Islet of Langerhans (tissue), 1 donor: ENCODE results near the gene CASKIN1.

Experiments used
- FAIRE-seq: peaks from one replicate; lab custom pipeline; 2011; peaks lifted over from hg19 to GRCh38; lab: Jason Lieb, UNC

Gene CASKIN1

DNA sequence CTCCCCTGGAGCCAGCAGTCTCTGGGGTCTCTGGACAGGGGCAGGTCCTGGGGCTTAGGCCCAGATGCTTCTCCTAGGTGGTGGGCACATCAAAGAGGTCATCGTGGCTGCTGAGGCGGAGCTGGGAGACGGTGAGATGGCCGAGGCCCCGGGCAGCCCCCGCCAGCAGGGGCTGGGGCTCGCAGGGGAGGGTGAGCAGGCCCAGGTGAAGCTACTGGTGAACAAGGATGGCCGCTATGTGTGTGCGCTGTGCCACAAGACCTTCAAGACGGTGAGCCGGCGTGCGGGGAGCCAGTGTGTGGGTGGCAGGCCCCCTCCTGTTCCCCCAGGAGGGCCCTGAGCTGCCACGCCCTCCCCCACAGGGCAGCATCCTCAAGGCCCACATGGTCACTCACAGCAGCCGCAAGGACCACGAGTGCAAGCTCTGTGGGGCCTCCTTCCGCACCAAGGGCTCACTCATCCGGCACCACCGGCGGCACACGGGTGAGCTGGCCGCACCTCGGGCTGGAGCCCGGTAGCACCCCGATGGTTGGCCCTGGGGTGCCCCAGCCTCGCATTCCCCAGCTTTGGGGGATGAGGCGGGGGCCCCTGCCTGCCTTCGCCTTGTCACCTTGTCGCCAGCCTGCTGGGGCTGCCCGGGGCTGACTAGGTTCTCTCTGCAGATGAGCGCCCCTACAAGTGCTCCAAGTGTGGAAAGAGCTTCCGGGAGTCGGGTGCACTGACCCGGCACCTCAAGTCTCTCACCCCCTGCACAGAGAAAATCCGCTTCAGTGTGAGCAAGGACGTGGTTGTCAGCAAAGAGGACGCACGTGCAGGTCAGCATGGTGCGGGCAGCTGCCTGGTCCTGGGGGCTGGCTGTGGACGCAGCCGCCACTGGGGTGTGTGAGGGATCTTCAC, 35.9 kb upstream of the CASKIN1 start:
- FAIRE-seq = no peak

DNA sequence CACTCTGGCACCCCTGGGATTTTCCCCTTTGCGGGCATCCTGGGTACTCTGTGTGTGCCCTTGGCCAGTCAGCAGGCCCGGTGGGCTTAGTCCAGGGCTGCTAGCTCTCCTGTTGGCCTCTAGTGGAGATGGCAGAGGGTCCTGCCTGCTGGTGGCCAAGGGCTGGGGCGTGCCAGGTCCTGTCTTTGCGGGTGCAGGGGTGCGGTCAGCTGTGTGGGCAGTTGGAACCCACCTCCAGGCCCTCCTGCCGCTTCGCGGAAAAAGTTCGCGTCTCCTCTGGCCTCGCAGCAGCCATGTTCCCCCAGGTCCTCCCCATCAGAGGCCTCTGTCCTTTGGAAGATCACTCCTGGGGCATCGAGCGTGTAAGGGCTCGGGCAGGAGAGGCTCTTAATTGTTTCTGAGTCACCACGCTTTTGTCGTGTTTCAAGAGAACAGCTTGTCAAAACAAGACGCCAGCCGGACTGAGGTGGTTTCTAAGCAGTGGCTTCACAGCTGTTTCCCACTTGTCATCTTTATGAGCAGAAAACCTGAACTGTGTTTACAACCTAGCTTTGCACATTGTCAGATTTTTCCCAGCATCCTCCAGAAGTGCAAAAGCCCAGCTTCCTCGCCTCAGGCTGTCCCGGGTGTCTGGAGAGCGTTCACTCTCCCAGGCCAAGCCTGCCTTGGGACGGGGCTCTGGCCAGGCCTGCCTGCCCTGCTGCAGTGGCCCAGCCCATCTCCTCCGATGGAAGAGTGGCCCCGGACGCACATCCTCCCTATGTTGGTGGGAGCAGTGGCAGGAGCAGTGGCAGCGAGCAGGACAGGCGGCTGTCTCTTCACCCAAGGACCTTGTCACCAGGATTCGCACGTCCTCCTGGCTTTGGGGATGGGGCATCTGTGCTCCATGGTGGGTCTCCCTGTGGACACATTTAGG, 34.9 kb upstream of the CASKIN1 start:
- peak; percentile 88 for FAIRE-seq

DNA sequence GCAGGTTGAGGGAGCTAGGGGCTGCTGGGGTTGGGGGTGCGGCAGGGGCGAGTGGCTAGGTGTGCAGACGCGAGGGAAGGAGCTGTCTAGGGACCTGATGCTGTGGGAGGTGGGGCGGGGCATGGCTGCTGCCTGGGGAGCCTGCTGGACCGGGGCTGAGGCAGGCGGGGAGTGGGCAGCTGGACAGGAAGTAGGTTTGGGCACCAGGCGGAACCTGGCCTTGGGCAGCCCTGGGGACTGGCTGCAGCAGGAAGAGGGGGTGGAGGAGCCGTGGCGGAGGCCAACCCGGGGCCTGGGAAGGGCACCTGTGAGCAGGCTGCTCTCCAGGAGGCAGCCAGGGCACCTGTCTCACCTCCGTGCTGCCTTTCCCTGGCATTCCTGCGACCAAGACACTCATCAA, 34.0 kb upstream of the CASKIN1 start:
- no peak for FAIRE-seq

DNA sequence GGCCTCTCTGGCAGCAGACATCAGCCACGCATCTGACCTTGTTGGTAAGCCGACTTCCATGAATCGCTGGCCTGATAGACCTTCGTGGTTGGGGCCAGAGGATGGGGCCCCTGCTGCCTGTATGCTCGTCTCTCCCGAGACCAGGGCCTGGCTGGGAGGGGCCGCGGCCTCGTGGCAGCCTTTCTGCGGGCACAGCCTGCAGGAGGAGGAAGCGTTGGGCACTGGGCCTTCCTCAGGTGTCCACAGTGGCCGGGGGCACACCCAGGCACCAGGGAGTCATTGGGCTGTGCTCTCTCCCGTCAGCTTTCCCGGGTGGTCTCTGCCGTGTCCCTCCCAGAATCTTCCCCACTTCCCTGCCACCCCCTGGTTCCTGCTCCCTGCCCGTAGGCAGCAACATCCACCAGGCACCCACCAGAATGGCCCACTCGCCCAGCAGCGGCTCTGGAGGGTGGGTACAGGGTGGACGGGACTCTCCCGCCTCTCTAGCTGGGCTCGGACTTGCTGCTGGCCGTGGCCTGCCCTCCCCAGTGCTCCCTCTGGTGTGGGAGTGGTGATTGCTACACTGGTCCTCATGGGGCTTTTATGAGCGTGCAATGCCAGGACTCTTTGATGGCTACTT, 33.3 kb upstream of the CASKIN1 start:
- no peak for FAIRE-seq

DNA sequence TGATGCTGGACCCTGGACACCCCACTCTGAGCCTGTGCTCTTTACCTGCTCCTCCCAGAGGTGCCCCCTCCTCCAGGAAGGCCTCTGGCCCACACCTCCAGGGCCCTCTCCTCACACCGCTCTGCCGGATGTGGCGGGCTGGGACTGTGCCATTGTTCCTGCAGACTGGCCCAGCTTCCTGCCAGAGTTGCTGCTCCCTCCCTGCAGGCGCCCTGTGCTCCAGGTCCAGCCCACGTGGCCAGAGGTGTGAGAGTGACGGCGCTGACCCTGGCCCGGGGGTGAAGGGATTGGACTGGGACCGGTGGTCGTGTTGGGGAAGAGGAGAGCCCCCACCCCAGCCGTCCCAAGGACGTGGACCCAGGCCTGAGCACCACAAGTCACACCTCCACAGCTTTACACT, 32.7 kb upstream of the CASKIN1 start:
- FAIRE-seq = no peak

DNA sequence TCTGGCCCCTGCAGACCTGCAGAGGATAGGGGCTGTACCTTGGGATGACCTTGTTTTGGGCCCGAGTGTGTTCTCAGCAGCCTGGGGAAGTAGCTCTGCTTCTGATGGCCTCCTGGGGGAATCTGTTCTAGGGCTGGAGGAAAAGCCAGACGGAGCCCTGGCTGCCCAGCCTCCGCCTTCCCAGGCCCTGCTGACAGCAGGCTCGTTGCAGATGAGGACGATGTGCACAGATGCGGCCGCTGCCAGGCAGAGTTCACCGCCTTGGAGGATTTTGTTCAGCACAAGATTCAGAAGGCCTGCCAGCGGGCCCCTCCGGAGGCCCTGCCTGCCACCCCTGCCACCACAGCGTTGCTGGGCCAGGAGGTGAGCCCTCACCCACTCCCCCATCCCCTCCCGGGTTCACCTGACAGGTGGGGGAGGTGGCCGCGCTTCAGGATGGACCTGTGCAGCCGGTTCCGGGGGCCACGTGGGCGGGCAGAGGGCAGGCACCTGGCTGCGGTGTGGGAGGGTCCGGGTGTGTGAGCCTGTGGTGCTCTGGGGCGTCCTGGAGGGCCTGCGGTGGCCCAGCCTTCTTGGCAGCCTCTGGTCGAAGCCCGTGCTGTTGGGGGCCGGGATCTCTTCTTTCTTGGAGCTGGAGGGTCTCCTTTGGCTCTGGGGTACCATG, 31.9 kb upstream of the CASKIN1 start:
- no peak for FAIRE-seq

DNA sequence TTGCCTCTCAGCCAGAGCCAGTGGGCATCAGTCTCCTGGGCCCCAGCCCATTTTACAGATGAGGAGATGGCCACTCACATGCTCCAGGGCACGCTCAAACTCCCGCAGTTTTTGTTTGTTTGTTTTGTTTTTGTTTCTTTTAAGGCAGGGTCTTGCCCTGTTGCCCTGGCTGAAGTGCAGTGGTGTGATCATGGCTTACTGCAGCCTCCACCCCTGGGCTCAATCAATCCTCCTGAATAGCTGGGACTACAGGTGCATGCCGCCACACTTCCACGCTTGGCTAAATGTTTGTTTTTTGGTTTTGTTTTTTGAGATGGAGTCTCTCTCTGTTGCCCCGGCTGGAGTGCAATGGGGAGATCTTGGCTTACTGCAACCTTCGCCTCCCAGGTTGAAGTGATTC, 30.5 kb upstream of the CASKIN1 start:
- FAIRE-seq = no peak

DNA sequence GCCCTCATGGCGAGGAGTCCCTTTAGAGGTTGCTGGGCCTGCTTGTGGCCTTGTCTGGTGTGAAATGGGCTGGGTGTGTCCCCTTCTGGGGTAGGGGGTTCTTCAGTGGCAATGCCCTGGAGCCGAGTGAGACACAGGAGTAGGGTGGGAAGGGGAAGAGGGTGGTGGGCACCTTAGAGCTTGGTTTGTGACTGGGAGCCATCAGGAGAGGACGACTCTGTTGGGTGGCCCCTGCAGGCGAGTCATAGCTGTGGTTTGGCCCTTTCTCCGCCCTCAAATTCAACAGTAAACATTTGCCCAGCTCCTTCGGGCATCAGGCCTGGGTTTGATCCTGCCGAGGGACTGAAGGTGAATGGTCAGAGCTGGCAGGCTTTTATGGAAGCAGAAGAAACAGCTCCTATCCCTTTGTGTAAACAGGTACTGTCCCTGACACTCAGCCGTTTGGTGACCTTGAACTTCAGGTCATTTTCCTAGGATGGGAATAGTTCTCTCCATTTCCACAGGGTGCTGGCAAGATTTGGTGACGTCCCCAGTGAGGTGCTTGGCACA, 29.9 kb upstream of the CASKIN1 start:
- no peak for FAIRE-seq

DNA sequence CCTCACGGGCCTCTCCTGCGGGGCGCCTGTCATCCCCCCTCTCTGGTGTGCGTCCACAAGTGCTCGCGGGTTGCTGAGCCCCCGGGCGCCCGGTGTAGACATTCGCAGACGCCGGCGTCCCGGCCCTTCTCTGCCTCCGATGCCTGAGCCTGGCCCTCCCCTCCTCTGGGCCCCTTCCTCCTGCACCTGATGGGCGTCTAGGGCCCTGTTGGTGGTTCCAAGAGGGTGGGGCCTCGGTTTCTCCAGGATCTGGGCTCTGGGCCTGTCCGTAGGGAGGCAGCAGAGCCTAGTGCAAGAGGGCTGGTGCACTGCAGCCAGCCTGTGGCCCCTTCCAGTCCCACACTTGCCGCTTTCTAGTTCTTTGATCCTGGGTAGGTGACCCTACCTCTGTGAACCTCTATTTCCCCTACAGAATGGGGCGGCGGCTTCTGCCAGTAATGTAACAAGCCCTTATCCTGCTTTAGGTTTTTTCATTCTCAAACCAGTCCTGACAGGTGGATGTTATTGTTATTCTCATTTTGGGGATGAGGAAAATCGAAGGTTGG, 27.6 kb upstream of the CASKIN1 start:
- FAIRE-seq = no peak

DNA sequence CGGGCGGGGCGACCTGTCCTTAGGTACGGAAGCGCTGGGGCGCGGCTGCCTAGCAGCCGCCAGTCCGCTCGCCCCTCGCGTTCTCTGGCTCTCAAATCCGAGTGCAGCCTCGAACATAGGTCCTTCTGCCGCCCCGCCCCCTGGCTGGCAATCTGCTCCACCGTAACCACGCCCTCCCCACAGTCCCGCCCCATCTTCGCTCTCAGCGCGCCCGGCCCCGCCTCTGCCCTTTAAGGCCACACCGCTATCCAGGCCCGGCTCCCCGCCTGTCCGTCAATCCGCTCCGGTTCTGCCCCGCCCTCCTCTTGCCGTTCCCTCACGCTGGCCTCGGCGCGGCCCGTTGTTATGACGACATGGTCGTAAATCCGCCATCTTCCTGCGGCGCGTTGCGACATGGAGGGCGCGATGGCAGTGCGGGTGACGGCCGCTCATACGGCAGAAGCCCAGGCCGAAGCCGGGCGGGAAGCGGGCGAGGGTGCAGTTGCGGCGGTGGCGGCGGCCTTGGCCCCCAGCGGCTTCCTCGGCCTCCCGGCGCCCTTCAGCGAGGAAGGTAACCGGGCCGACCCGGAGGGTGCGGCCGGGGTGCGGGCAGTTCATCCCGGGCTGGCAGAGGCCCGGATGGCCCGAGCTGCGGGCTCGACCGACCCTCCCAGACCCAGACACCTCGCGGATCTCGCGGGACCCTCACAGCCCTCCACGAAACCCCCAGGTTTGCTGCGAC, 27.0 kb upstream of the CASKIN1 start, which contains the start of gene E4F1:
E4F1 (plus strand) TSS at position 371 of the 721 bp plus-strand sequence; CDS start at position 394, 23 bp downstream.
- FAIRE-seq = no peak

DNA sequence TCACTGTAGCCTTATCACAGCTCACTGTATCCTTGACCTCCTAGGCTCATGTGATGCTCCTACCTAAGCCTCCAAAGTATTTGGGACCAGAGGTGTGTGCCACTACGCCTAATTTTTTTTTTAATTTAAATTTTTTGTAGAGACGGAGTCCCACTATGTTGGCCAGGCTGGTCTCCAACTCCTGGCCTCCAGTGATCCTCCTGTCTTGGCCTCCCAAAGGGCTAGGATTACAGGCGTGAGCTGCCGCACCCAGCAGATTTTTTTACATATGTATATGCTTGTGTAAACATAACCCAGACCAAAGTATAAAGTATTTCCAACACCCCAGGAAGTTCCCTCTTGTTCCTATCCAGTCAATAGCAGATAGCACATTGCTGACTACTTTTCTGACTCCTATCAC, 19.9 kb upstream of the CASKIN1 start:
- FAIRE-seq = no peak

DNA sequence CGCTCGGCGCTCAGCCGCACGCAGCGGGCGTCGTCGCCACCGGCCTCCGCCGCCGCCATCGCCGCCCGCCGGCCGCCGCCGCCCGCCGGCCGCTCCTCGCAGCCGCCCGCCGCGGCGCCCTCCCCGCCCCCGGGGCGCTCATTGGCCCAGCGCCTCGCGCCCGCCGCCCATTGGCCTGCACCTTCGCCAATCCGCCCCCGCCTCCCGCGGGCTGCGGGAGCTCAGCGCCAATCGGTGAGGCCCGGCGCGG, 18.2 kb upstream of the CASKIN1 start, which contains the start of gene PGP:
PGP (minus strand) TSS at position 122 of the 250 bp plus-strand sequence; CDS start at position 59, 63 bp downstream.
- no peak for FAIRE-seq

DNA sequence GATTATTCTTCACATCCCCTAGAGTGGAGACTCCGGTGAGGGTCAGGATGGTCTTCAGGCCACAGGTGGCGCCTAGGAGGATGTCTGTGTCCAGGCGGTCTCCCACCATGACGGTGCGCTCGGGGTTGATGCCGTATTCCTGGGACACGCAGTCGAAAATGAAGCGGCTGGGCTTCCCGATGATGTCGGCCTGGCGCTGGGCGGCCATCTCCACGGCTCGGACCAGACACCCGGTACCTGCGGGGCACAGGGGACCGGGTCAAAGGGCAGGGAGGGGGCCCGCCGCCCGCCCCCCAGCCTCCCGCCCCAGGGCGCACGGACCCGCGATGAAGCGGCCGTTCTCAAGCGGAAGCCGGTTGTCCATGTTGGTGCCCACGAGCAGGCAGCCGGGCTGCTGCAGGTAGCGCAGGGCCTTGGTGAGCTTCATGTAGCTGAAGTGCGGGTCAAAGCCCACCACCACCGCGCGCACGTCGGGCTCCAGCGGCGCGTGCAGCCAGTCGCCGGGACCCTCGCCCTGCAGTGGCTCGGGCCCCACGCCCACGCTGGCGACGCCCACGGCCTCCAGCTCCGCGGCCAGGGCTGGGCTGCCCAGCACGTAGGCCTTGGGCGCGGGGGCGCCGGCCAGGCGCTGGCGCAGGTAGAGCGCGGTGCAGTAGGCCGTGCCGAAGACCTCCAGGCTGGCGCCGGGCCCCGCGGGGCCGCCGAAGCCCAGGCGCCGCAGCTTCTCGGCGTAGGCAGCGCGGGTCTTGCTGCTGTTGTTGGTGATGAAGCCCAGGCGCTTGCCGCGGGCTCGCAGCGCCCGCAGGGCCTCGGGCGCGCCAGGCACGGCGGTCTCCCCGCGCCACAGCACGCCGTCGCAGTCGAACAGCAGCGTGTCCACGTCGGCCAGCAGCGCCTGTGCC, 17.7 kb upstream of the CASKIN1 start:
- no peak for FAIRE-seq

DNA sequence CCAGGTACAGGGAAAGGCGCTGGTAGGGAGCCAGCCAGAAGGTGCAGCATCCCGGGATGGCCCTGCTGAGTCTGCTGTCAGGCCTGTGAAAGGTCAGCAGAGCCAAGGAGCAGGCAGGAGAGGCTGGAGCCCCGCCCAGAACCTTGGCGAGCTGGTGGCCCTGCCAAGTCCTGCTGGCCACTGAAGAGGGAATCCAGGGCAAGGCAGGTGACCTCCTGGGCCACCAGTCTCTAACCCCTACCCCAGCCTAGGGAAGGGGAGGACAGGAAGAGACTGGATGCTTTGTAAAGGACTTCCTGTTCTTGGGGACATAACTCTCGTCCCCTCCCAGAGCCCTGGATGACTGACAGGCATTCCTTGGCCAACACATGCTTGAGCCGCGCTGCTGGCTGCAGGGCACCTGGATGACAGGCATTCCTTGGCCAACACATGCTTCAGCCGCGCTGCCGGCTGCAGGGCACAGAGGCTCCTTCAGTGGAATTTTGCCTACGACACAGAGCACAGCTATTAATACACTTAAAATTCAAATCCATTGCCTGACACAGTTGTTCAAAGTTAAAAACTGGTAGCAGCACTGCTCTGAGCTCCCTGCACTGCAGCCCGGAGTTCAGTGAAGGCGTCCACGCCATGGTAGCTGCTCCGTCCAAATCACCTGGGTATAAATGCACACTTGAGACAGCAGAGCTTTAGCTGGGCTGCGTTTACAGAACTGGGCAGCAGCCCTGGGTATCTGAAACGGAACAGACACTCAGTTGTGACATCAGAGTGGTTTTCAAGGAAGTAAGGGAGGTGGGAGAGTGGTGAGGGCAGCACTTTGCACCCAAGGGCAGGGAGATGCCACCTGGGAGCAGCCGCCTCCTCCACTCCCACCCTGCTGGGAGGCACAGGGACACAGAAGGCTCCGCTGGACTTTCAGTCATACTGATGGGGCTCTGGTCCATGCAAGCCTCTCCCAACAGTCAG, 16.2 kb upstream of the CASKIN1 start:
- FAIRE-seq = no peak

DNA sequence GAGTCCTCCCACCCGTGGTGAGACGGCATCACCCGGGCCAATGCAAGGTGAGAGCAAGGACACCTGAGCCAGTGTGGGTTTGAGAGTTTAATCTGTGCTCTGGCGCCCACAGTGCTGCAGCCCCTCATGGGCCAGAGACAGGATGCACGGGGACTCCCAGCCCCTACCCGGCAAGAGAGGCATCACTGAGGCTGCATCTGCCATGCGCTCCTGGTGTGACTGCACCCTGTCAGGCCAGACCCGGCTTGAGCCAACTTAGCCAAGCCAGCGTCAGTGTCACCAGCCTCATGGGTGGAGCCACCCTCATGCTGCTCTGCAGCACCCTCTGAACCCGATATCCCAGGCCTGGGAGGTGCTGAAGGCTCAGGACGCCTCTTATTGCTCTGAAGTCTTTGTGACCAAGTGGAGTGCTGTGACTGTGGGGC, 15.5 kb upstream of the CASKIN1 start:
- no peak for FAIRE-seq

DNA sequence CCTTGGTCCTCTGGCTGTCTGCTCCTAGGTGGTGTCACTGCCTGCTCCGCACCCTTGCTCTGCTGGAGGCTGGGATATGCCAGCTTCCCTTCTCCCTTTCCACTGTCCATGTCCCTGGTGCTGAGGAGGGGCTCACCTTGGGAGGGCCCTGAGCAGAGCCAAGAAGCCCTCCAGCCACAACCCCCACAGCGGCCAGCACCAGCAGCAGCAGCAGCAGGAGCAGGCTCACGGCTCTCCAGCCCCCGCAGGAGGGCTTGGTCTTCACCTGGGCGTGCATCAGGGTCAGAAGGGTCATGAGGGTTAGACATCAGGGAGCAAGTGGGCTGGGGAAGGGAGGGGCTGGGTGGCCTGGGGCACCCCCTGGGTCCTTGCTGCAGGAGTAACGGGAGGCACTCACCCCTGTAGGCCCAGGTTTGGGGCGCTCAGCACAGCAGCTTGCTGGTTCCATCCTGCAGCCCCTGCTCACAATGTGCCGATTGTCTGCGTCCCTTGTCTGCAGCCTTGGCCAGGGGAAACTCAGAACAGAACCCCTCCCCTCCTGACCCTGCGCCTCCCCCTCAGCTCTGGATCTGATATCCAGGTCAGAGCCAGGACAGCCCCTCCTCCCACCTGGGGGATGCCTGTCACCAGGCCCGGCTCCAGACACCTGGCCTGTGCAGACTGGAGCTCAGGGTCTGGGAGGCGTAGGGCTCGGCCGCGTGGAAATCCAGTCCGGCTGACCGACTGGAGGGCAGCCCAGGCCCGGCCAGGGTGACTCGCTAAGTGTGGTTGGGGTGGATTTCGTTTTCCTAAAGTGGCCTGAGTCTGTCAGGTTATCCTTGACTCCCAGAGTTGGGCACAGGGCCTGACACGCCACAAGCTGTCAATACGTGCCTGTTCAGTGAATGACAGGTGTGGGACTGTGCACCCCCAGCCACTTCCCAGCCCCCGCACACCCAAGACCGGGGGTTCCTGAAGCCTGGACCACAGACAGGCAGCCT, 14.3 kb upstream of the CASKIN1 start, which contains the start of gene BRICD5:
BRICD5 (minus strand) TSS at position 478 of the 980 bp plus-strand sequence; CDS start at position 448, 30 bp downstream.
- no peak for FAIRE-seq

DNA sequence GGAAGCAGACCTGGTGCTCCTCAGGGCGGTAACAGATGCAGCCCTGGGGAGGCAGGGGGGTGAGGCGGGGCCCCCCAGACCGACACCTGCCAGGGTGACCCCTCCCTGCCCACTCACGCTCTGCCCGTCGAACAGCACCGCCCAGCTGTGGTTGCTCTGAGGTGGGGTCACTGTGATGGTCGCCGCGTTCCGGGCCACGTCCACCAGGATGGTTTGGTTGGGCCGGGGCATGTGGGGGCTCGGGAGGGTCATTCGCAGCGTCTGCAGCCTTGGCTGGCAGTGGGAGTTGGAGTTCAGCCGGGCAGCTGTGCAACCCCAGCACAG, 13.6 kb upstream of the CASKIN1 start:
- FAIRE-seq = no peak
